ENCODE results near the gene MYMX. TPM values are rescaled to one million over a fixed set of nuclear protein-coding genes. Genes with fewer than 3 reads are reported as not detected.
A peak's percentile ranks its signal among the peaks of the same experiment; 100 is the strongest.

MYMX gene
- total RNA-seq, 1 experiment from 2014 or later = not detected

- no peak overlapping the region for H2AFZ ChIP-seq (ENCODE audit: low read depth, low read length, poor library complexity, severe bottlenecking)
- no peak overlapping the region for H3K4me2 ChIP-seq (ENCODE audit: low read length)
Observed at GRCh38 chr6:44235269-44235668, 18.5 kb downstream of the MYMX start.

More at GRCh38 chr6:44235269-44235668, 18.5 kb downstream of the MYMX start:
- BruUV-seq (replicated peaks) = no TSS peak
- intact Hi-C loops (cut with micrococcal nuclease) = no loop called here
- DNase-seq (ENCODE audit: low read depth, low spot score) = no peak
- Histone ChIP-seq H3K79me2 (ENCODE audit: insufficient read depth, low read length) (no peaks in the 10 kb centered on the region), H3K4me3 (replicated peaks in 1 of 2; ENCODE audit: low read depth in 1 of 2, low read length in 2 of 2) (no peak overlapping the region), H3K9ac (ENCODE audit: low read length) (no peak overlapping the region), H3K36me3 (ENCODE audit: control insufficient read depth in 1 of 2, insufficient read depth in 2 of 2, low read length in 2 of 2) (peaks cover 17 to 40% of the 10 kb centered on the region in 2 experiments; a peak in 3 of 4 replicates), H3K27me3 (ENCODE audit: insufficient read depth, low read length) (no peaks in the 10 kb centered on the region), H4K20me1 (ENCODE audit: insufficient read depth) (no peaks in the 10 kb centered on the region), H3K9me3 (ENCODE audit: control insufficient read depth in 1 of 2, insufficient read depth in 1 of 2, low read depth in 1 of 2, low read length in 2 of 2) (no peaks in the 10 kb centered on the region), H3K27ac (ENCODE audit: low read depth, low read length) (peak overlapping the region; percentile 41), H3K9me2 (ENCODE audit: insufficient read depth) (no peaks in the 10 kb centered on the region), H3K4me1 (ENCODE audit: control insufficient read depth in 1 of 2, insufficient read depth in 2 of 2, low read length in 2 of 2) (peaks cover 29 to 42% of the 10 kb centered on the region in 2 experiments)
- TF ChIP-seq SP1 (IDR thresholded peaks at IDR 0.05; ENCODE audit: low read depth) (no peak), CTCF (IDR thresholded peaks at IDR 0.05 in 2 of 3, conservative IDR thresholded peaks at IDR 0.05 in 1 of 3; ENCODE audit: borderline replicate concordance in 1 of 3, insufficient read depth in 1 of 3, low read depth in 2 of 3, low read length in 2 of 3) (no peak), ZBTB33 (IDR thresholded peaks at IDR 0.05; ENCODE audit: extremely low read depth, insufficient replicate concordance, low read length) (no peak), ZNF274 (IDR thresholded peaks at IDR 0.05; ENCODE audit: low read depth, low read length) (no peak), EGR1 (IDR thresholded peaks at IDR 0.05; ENCODE audit: low read depth) (no peak), CEBPB (IDR thresholded peaks at IDR 0.05; ENCODE audit: low read depth) (no peak), SRF (IDR thresholded peaks at IDR 0.05; ENCODE audit: low read depth) (no peak), CBX3 (IDR thresholded peaks at IDR 0.05; ENCODE audit: low read depth) (no peak), SIN3A (IDR thresholded peaks at IDR 0.05; ENCODE audit: low read depth) (no peak), ATF3 (IDR thresholded peaks at IDR 0.05) (no peak), POLR2AphosphoS5 (IDR thresholded peaks at IDR 0.05; ENCODE audit: low read depth, low read length) (no peak), REST (IDR thresholded peaks at IDR 0.05; ENCODE audit: low read depth) (no peak), MAX (IDR thresholded peaks at IDR 0.05) (no peak), EZH2 (IDR thresholded peaks at IDR 0.05) (no peak), FOSL1 (IDR thresholded peaks at IDR 0.05; ENCODE audit: low read depth) (no peak), YY1 (IDR thresholded peaks at IDR 0.05; ENCODE audit: extremely low read depth, insufficient replicate concordance, low read depth, low read length) (no peak), JUND (IDR thresholded peaks at IDR 0.05) (no peak)
- ATAC-seq = no peak
- CTCF ChIA-PET = interaction anchor here (0.7 to 2.6 kb wide), 6 partner anchors 11 to 138 kb away, joined by 3 to 22 read pairs (median 8); partner anchors contain the start of genes HSP90AB1 and SLC29A1
- POLR2A ChIA-PET = interaction anchor here (2.5 kb wide), 1 partner anchor 11 kb away, joined by 20 read pairs; the partner anchor contains the start of gene HSP90AB1
- RAD21 ChIA-PET (ENCODE audit: low non-redundant PET in 1 of 2, low total read pairs in 2 of 2, uncharacterized antibody in 2 of 2, unreplicated experiment in 2 of 2) = no interaction called here
